Activated T-helper 1 cell treated with Interleukin-2 at 50 U/mL for 16 hours (primary cell): ENCODE measurements around the gene MTOR.
"Not testable (repeated sequence)": the region's sequence is repeated elsewhere in the genome, so short reads cannot be mapped to it uniquely, and the experiment has no call there.

ENCODE experiments used
- DNase-seq: peaks from one replicate; pipeline ENCODE4 v3.0.0-alpha.2; 2020; ENCODE audit warnings: low read depth

The MTOR gene

GRCh38 chr1:11107599-11107998 is 154.8 kb downstream of the MTOR start:
- DNase-seq = no peak

- no peak for DNase-seq
These were observed 156.8 kb downstream of the MTOR start for GRCh38 chr1:11105586-11105985.

- no peak for DNase-seq
These were observed 161.0 kb downstream of the MTOR start for GRCh38 chr1:11101347-11101746.

GRCh38 chr1:11100806-11101205 is 161.5 kb downstream of the MTOR start:
- DNase-seq = not testable (repeated sequence)

GRCh38 chr1:11100149-11100493 is 162.2 kb downstream of the MTOR start:
- no peak for DNase-seq

GRCh38 chr1:11099310-11100148 is 162.8 kb downstream of the MTOR start, which contains the start of gene EXOSC10:
EXOSC10 (minus strand) TSS chr1:11099869; CDS start chr1:11099831, 38 bp downstream.
- peak; percentile 93 for DNase-seq

GRCh38 chr1:11098931-11099309 is 163.4 kb downstream of the MTOR start:
- DNase-seq = no peak

- not testable (repeated sequence) for DNase-seq
These were observed 178.6 kb downstream of the MTOR start for GRCh38 chr1:11083784-11084183.

GRCh38 chr1:11080931-11081330 is 181.4 kb downstream of the MTOR start:
- DNase-seq = no peak

- DNase-seq = no peak
These were observed 183.7 kb downstream of the MTOR start for GRCh38 chr1:11078631-11079030.

- DNase-seq = not testable (repeated sequence)
These were observed 189.0 kb downstream of the MTOR start for GRCh38 chr1:11073398-11073797.

- no peak for DNase-seq
These were observed 190.0 kb downstream of the MTOR start for GRCh38 chr1:11072216-11072917.

GRCh38 chr1:11071463-11072215 is 190.7 kb downstream of the MTOR start:
- DNase-seq = no peak

GRCh38 chr1:11070876-11071275 is 191.5 kb downstream of the MTOR start:
- no peak for DNase-seq

GRCh38 chr1:11068600-11069473 is 193.5 kb downstream of the MTOR start:
- DNase-seq = no peak

GRCh38 chr1:11067716-11068599 is 194.4 kb downstream of the MTOR start:
- no peak for DNase-seq

GRCh38 chr1:11065796-11066195 is 196.6 kb downstream of the MTOR start:
- no peak for DNase-seq

GRCh38 chr1:11064942-11065341 is 197.4 kb downstream of the MTOR start:
- no peak for DNase-seq

- DNase-seq = not testable (repeated sequence)
These were observed 198.3 kb downstream of the MTOR start for GRCh38 chr1:11063937-11064537.

- DNase-seq = no peak
These were observed 199.4 kb downstream of the MTOR start for GRCh38 chr1:11062965-11063401.
